Pancreas (tissue), 10 donors: ENCODE results near the gene MICAL3. TPM values are rescaled to one million over a fixed set of nuclear protein-coding genes. Genes with fewer than 3 reads are reported as not detected.

ENCODE experiments used
- ATAC-seq, 4 donors: fragments of 200-7000 bp; cut with Tn5 transposase; one replicate each; pipeline versions ENCODE4 v1.8.0 to v1.9.1; 2020; ENCODE audit warnings: mild to moderate bottlenecking in 4 of 4, moderate library complexity in 4 of 4
- DNase-seq, 6 donors: peaks; one replicate each; pipeline ENCODE4 v3.0.0-alpha.2; 2020
- FAIRE-seq: peaks from 2 replicates; lab custom pipeline; 2012; peaks lifted over from hg19 to GRCh38; lab: Jason Lieb, UNC
- H3K27ac ChIP-seq, 4 donors: fragments of 200-600 bp; sonication (generic); 1 replicate in 3 of 4; 2 replicates in 1 of 4; pipeline versions ENCODE4 v1.5.0 to v1.8.0; 2020
- H3K27me3 ChIP-seq, 4 donors: fragments of 200-600 bp; one replicate each; pipeline ENCODE4 v1.8.0; 2021
- H3K36me3 ChIP-seq, 3 donors: fragments of 200-600 bp; sonication (generic) in 1 of 3; one replicate each; pipeline versions ENCODE4 v1.5.0 to v1.8.0; 2020 to 2021
- H3K4me1 ChIP-seq, 3 donors: fragments of 200-600 bp; one replicate each; pipeline ENCODE4 v1.8.0; 2021
- H3K4me3 ChIP-seq, 4 donors: fragments of 200-600 bp; sonication (generic) in 2 of 4; one replicate each; pipeline versions ENCODE4 v1.5.0 to v1.8.0; 2020 to 2021
- H3K9me3 ChIP-seq, 4 donors: fragments of 200-600 bp; one replicate each; pipeline ENCODE4 v1.8.0; 2021
- CTCF ChIP-seq, 4 donors: fragments of 200-600 bp; sonication (generic) in 3 of 4; IDR thresholded peaks; one replicate each; pipeline versions ENCODE4 v1.5.0 to v1.8.0; 2021; ENCODE audit warnings: antibody characterized with exemption in 4 of 4
- WGBS, 2 donors: extraction: QIAGEN DNeasy Blood & Tissue Kit; methylation state at CpG; one replicate each; pipeline ENCODE4 v1.1.7; 2013; 5-methylcytosine and 5-hydroxymethylcytosine counted together
- intact Hi-C, 3 donors: fragments of 100-400 bp; cut with DNase I; formaldehyde crosslinking; loops; one replicate each; pipeline versions ENCODE4 v1.11.1 to v1.14.2; 2022
- polyA plus RNA-seq, 2 donors: library from polyadenylated mRNA; stranded (reverse); fragments of 200-250 nt; gene quantifications; one replicate each; pipeline ENCODE4 v1.2.3, GENCODE V29; 2013
- total RNA-seq, 6 donors: library from RNA; stranded (reverse); fragmentation: NEBNext Ultra II Directional in 4 of 6; extraction: Animal tissue kit (Norgen Biotek cat#: 25700) in 4 of 6; gene quantifications; one replicate each; pipeline versions ENCODE4 v1.2.1 to v1.2.4, GENCODE V29; 2021 to 2023
- donor health status: healthy with polysubstance abuse.
- donor health status: DM: no; HTN: no; CAD: no; lungs with moderate emphysema.
- donor health status: DM: no; HTN: no; CAD: no.
- donor health status: control.
- donor health status: control.
- donor health status: Bipolar disorder and iron deficiency.
- donor health status: DM: yes; HTN: yes; CAD: no.
- donor health status: DM: no; HTN: no; CAD: no.
- donor health status: DM: no; HTN: no; CAD: no.
- donor health status: DM: yes; HTN: yes; CAD: no.

The MICAL3 gene
- total and polyA plus RNA-seq, 8 donors = 5.9 to 56.8 (median 25.5) TPM

DNA sequence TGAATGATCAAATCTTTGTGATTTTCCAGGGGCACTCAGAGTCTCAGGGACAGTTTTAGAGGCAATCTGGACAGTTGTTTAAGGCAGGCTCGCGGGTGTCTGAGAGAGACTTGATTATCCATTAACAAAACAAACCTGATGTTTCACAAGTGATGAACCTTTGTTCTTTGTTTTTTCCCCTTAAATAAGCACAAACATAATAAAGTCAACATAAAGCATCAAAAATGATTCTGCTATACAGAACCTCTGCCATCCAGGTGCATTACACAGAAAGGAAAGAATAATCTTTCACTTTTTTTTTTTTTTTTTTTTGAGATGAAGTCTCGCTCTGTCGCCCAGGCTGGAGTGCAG is 263.2 kb downstream of the MICAL3 start:
- no peak for ATAC-seq
- H3K27me3 ChIP-seq = no peaks in the 10 kb centered on the region
- H3K27ac ChIP-seq = no peak overlapping the region
- intact Hi-C loops = no loop called here
- no peak for TF ChIP-seq CTCF (IDR thresholded peaks at IDR 0.05)
- no peak for DNase-seq
- 43 to 50% methylated on average over 2 of the region's 4 CpGs for WGBS, 2 donors
- H3K4me3 ChIP-seq = no peak overlapping the region
- FAIRE-seq = no peak
- no peaks in the 10 kb centered on the region for H3K4me1 ChIP-seq
- H3K36me3 ChIP-seq = no peaks in the 10 kb centered on the region
- H3K9me3 ChIP-seq = no peaks in the 10 kb centered on the region

DNA sequence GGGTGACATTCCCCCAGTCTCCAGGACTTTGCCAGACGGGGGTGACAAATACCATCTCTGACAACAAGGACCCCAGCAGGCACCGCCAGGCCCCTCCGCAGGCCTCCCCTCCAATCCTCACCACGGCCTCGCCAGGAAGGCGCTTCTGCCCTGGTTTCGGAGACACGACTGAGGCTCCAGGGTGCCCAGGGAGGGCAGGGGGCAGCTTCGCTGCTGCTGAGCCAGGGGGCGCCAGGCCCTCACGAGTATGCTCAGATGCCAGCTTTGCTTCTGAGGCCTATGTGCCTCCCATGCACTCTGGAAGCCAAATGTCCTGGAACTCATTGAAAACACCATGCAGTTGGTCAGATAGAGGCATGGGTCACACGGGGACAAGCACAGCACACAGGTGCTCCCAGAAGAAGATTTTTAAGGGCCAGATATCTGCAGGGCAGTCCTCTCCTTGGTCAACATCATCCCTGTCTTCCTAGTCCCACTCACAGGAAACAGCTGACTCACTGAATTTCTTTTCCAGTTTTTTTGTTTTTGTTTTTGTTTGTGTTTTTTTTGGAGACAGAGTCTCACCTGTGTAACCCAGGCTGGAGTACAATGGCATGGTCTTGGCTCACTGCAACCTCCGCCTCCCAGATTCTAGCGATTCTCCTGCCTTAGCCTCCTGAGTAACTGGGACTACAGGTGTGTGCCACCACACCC is 270.0 kb downstream of the MICAL3 start:
- Histone ChIP-seq H3K4me3 (no peak overlapping the region), H3K27me3 (no peaks in the 10 kb centered on the region), H3K4me1 (no peaks in the 10 kb centered on the region), H3K36me3 (no peaks in the 10 kb centered on the region), H3K9me3 (no peaks in the 10 kb centered on the region), H3K27ac (no peak overlapping the region)
- TF ChIP-seq CTCF (IDR thresholded peaks at IDR 0.05) = no peak
- peak in 1 of 6 donors; percentile 57 for DNase-seq
- ATAC-seq = no peak
- intact Hi-C loops = no loop called here
- no peak for FAIRE-seq
- 87 to 90% methylated on average over 14 of the region's 14 CpGs for WGBS, 2 donors

GRCh38 chr22:17753401-17753989 is 270.9 kb downstream of the MICAL3 start:
- no peaks in the 10 kb centered on the region for H3K27me3 ChIP-seq
- no peak overlapping the region for H3K27ac ChIP-seq
- TF ChIP-seq CTCF (IDR thresholded peaks at IDR 0.05) = no peak
- FAIRE-seq (no peak), DNase-seq (no peak), ATAC-seq (no peak)
- no peaks in the 10 kb centered on the region for H3K9me3 ChIP-seq
- H3K36me3 ChIP-seq = no peaks in the 10 kb centered on the region
- no peaks in the 10 kb centered on the region for H3K4me1 ChIP-seq
- H3K4me3 ChIP-seq = no peak overlapping the region
- WGBS, 2 donors = 88 to 94% methylated on average over 13 of the region's 13 CpGs
- intact Hi-C loops = no loop called here

- no peak for ATAC-seq
- Histone ChIP-seq H3K36me3 (no peaks in the 10 kb centered on the region), H3K27me3 (no peaks in the 10 kb centered on the region), H3K4me1 (no peaks in the 10 kb centered on the region), H3K9me3 (no peaks in the 10 kb centered on the region), H3K4me3 (no peak overlapping the region), H3K27ac (no peak overlapping the region)
- no peak for FAIRE-seq
- 74 to 85% methylated on average over 6 of the region's 6 CpGs for WGBS, 2 donors
- intact Hi-C loops = no loop called here
- no peak for TF ChIP-seq CTCF (IDR thresholded peaks at IDR 0.05)
- DNase-seq = no peak
Measured at GRCh38 chr22:17751596-17751995, 272.8 kb downstream of the MICAL3 start.
